ENCODE results near the gene NONO.
"Not testable (repeated sequence)": the region's sequence is repeated elsewhere in the genome, so short reads cannot be mapped to it uniquely, and the experiment has no call there.

NONO gene

GRCh38 chrX:71302461-71303213, 19.2 kb downstream of the NONO start:
- no peak overlapping the region for H3K18ac ChIP-seq (ENCODE audit: low read length)
- H3K27ac ChIP-seq (replicated peaks; ENCODE audit: low read length) = no peak overlapping the region
- no peak overlapping the region for H3K9ac ChIP-seq (ENCODE audit: low read depth, low read length, poor library complexity)
- no peaks in the 10 kb centered on the region for H3K27me3 ChIP-seq (ENCODE audit: control insufficient read depth in 3 of 3, insufficient read depth in 3 of 3, low read depth in 1 of 3, low read length in 3 of 3)
- WGBS, 2 donors (ENCODE audit: extremely low coverage in 2 of 2, insufficient read length in 2 of 2, insufficient replicate concordance in 1 of 2) = no CpG with 5 or more reads among the region's 5 CpGs
- H3K23ac ChIP-seq (ENCODE audit: low read depth, low read length, poor library complexity) = no peak overlapping the region
- H3K9me3 ChIP-seq (replicated peaks in 1 of 2; ENCODE audit: control insufficient read depth in 2 of 2, insufficient read depth in 1 of 2, low read depth in 1 of 2, low read length in 2 of 2) = no peaks in the 10 kb centered on the region
- H2BK15ac ChIP-seq (ENCODE audit: low read length) = no peak overlapping the region
- no peak overlapping the region for H2AFZ ChIP-seq (ENCODE audit: low read length)
- no peak overlapping the region for H2BK120ac ChIP-seq (ENCODE audit: low read depth, low read length)
- no peak overlapping the region for H3K14ac ChIP-seq (ENCODE audit: low read length)
- H2BK5ac ChIP-seq (ENCODE audit: low read length) = no peak overlapping the region
- H3K4ac ChIP-seq (ENCODE audit: low read length) = no peak overlapping the region
- H3K36me3 ChIP-seq (replicated peaks in 1 of 2; ENCODE audit: control insufficient read depth in 2 of 2, insufficient read depth in 2 of 2, low read length in 2 of 2) = peaks cover 8 to 73% of the 10 kb centered on the region in 2 donors
- no peaks in the 10 kb centered on the region for H3K4me1 ChIP-seq (ENCODE audit: control insufficient read depth in 2 of 2, insufficient read depth in 1 of 2, low read depth in 1 of 2, low read length in 2 of 2)
- no peak overlapping the region for H3K4me3 ChIP-seq (ENCODE audit: low read length in 2 of 2)
- H4K8ac ChIP-seq (ENCODE audit: low read depth, low read length) = no peak overlapping the region
- DNase-seq (ENCODE audit: low spot score) = no peak
- H2BK12ac ChIP-seq (ENCODE audit: low read length) = no peak overlapping the region
- H4K91ac ChIP-seq (ENCODE audit: low read depth, low read length, poor library complexity) = no peak overlapping the region
- H3K4me2 ChIP-seq (ENCODE audit: insufficient read depth, low read length, poor library complexity, severe bottlenecking) = no peak overlapping the region
- no peaks in the 10 kb centered on the region for H3K79me1 ChIP-seq (ENCODE audit: low read depth, low read length)
- H2AK5ac ChIP-seq (ENCODE audit: low read depth, low read length) = no peak overlapping the region

GRCh38 chrX:71304561-71304960, 21.1 kb downstream of the NONO start:
- Histone ChIP-seq H2BK5ac (ENCODE audit: low read length) (no peak overlapping the region), H4K91ac (ENCODE audit: low read depth, low read length, poor library complexity) (no peak overlapping the region), H4K8ac (ENCODE audit: low read depth, low read length) (no peak overlapping the region), H3K27ac (replicated peaks; ENCODE audit: low read length) (no peak overlapping the region), H3K4me2 (ENCODE audit: insufficient read depth, low read length, poor library complexity, severe bottlenecking) (no peak overlapping the region), H3K4me1 (ENCODE audit: control insufficient read depth in 2 of 2, insufficient read depth in 1 of 2, low read depth in 1 of 2, low read length in 2 of 2) (no peaks in the 10 kb centered on the region), H3K14ac (ENCODE audit: low read length) (no peak overlapping the region), H3K9ac (ENCODE audit: low read depth, low read length, poor library complexity) (no peak overlapping the region), H2BK120ac (ENCODE audit: low read depth, low read length) (no peak overlapping the region), H3K79me1 (ENCODE audit: low read depth, low read length) (no peaks in the 10 kb centered on the region), H2BK12ac (ENCODE audit: low read length) (no peak overlapping the region), H3K4ac (ENCODE audit: low read length) (no peak overlapping the region), H2BK15ac (ENCODE audit: low read length) (no peak overlapping the region), H2AFZ (ENCODE audit: low read length) (no peak overlapping the region), H2AK5ac (ENCODE audit: low read depth, low read length) (no peak overlapping the region), H3K9me3 (replicated peaks in 1 of 2; ENCODE audit: control insufficient read depth in 2 of 2, insufficient read depth in 1 of 2, low read depth in 1 of 2, low read length in 2 of 2) (no peaks in the 10 kb centered on the region), H3K36me3 (replicated peaks in 1 of 2; ENCODE audit: control insufficient read depth in 2 of 2, insufficient read depth in 2 of 2, low read length in 2 of 2) (peaks cover 0 to 57% of the 10 kb centered on the region in 2 donors), H3K18ac (ENCODE audit: low read length) (no peak overlapping the region), H3K27me3 (ENCODE audit: control insufficient read depth in 3 of 3, insufficient read depth in 3 of 3, low read depth in 1 of 3, low read length in 3 of 3) (no peaks in the 10 kb centered on the region), H3K4me3 (ENCODE audit: low read length in 2 of 2) (no peak overlapping the region), H3K23ac (ENCODE audit: low read depth, low read length, poor library complexity) (no peak overlapping the region)
- no CpG with 5 or more reads among the region's 2 CpGs for WGBS, 2 donors (ENCODE audit: extremely low coverage in 2 of 2, insufficient read length in 2 of 2, insufficient replicate concordance in 1 of 2)
- DNase-seq (ENCODE audit: low spot score) = no peak

GRCh38 chrX:71315917-71316316, 32.5 kb downstream of the NONO start:
- Histone ChIP-seq H3K79me1 (ENCODE audit: low read depth, low read length) (no peaks in the 10 kb centered on the region), H3K4me1 (ENCODE audit: control insufficient read depth in 2 of 2, insufficient read depth in 1 of 2, low read depth in 1 of 2, low read length in 2 of 2) (no peaks in the 10 kb centered on the region), H2BK12ac (ENCODE audit: low read length) (no peak overlapping the region), H3K36me3 (replicated peaks in 1 of 2; ENCODE audit: control insufficient read depth in 2 of 2, insufficient read depth in 2 of 2, low read length in 2 of 2) (peaks cover 0 to 2% of the 10 kb centered on the region in 2 donors), H2BK120ac (ENCODE audit: low read depth, low read length) (no peak overlapping the region), H3K18ac (ENCODE audit: low read length) (no peak overlapping the region), H3K14ac (ENCODE audit: low read length) (no peak overlapping the region), H2BK5ac (ENCODE audit: low read length) (no peak overlapping the region), H2AK5ac (ENCODE audit: low read depth, low read length) (no peak overlapping the region), H4K8ac (ENCODE audit: low read depth, low read length) (no peak overlapping the region), H3K4ac (ENCODE audit: low read length) (no peak overlapping the region), H3K23ac (ENCODE audit: low read depth, low read length, poor library complexity) (no peak overlapping the region), H2AFZ (ENCODE audit: low read length) (no peak overlapping the region), H3K4me2 (ENCODE audit: insufficient read depth, low read length, poor library complexity, severe bottlenecking) (no peak overlapping the region), H3K27me3 (ENCODE audit: control insufficient read depth in 3 of 3, insufficient read depth in 3 of 3, low read depth in 1 of 3, low read length in 3 of 3) (no peaks in the 10 kb centered on the region), H3K9me3 (replicated peaks in 1 of 2; ENCODE audit: control insufficient read depth in 2 of 2, insufficient read depth in 1 of 2, low read depth in 1 of 2, low read length in 2 of 2) (no peaks in the 10 kb centered on the region), H3K27ac (replicated peaks; ENCODE audit: low read length) (no peak overlapping the region), H2BK15ac (ENCODE audit: low read length) (no peak overlapping the region), H3K9ac (ENCODE audit: low read depth, low read length, poor library complexity) (no peak overlapping the region), H4K91ac (ENCODE audit: low read depth, low read length, poor library complexity) (no peak overlapping the region), H3K4me3 (ENCODE audit: low read length in 2 of 2) (no peak overlapping the region)
- WGBS, 2 donors (ENCODE audit: extremely low coverage in 2 of 2, insufficient read length in 2 of 2, insufficient replicate concordance in 1 of 2) = no CpG with 5 or more reads among the region's 7 CpGs
- DNase-seq (ENCODE audit: low spot score) = no peak

- not testable (repeated sequence) for H2BK5ac ChIP-seq (ENCODE audit: low read length); H3K18ac ChIP-seq (ENCODE audit: low read length); H4K91ac ChIP-seq (ENCODE audit: low read depth, low read length, poor library complexity); H3K23ac ChIP-seq (ENCODE audit: low read depth, low read length, poor library complexity); H3K14ac ChIP-seq (ENCODE audit: low read length); H2BK15ac ChIP-seq (ENCODE audit: low read length); H2AFZ ChIP-seq (ENCODE audit: low read length); H3K4me2 ChIP-seq (ENCODE audit: insufficient read depth, low read length, poor library complexity, severe bottlenecking); H2BK120ac ChIP-seq (ENCODE audit: low read depth, low read length); H3K27me3 ChIP-seq (ENCODE audit: control insufficient read depth in 3 of 3, insufficient read depth in 3 of 3, low read depth in 1 of 3, low read length in 3 of 3); H3K79me1 ChIP-seq (ENCODE audit: low read depth, low read length); H2AK5ac ChIP-seq (ENCODE audit: low read depth, low read length); H4K8ac ChIP-seq (ENCODE audit: low read depth, low read length); H3K36me3 ChIP-seq (replicated peaks in 1 of 2; ENCODE audit: control insufficient read depth in 2 of 2, insufficient read depth in 2 of 2, low read length in 2 of 2); H2BK12ac ChIP-seq (ENCODE audit: low read length); DNase-seq (ENCODE audit: low spot score); H3K27ac ChIP-seq (replicated peaks; ENCODE audit: low read length); H3K4ac ChIP-seq (ENCODE audit: low read length); H3K9ac ChIP-seq (ENCODE audit: low read depth, low read length, poor library complexity); H3K4me3 ChIP-seq (ENCODE audit: low read length in 2 of 2); H3K4me1 ChIP-seq (ENCODE audit: control insufficient read depth in 2 of 2, insufficient read depth in 1 of 2, low read depth in 1 of 2, low read length in 2 of 2); H3K9me3 ChIP-seq (replicated peaks in 1 of 2; ENCODE audit: control insufficient read depth in 2 of 2, insufficient read depth in 1 of 2, low read depth in 1 of 2, low read length in 2 of 2)
- no CpG with 5 or more reads among the region's 1 CpG for WGBS, 2 donors (ENCODE audit: extremely low coverage in 2 of 2, insufficient read length in 2 of 2, insufficient replicate concordance in 1 of 2)
These were observed 33.5 kb downstream of the NONO start for GRCh38 chrX:71316959-71317358.
